HepG2 (cell line): ENCODE results near the gene C11orf24. TPM values are rescaled to one million over a fixed set of nuclear protein-coding genes. Genes with fewer than 3 reads are reported as not detected.

Experiments used
- GABPA ChIP-seq, 2 experiments: IDR thresholded peaks; 2 replicates each; pipeline ENCODE4 v1.6.1; 2011 to 2016; ENCODE audit warnings: low read depth in 2 of 2, low read length in 1 of 2, missing biosample characterization in 1 of 2, missing genetic modification characterization in 1 of 2
- MAFG ChIP-seq: sonication (generic); formaldehyde crosslinking; IDR thresholded peaks from 2 replicates; pipeline ENCODE4 v1.5.1; 2020; ENCODE audit warnings: mild to moderate bottlenecking, missing genetic modification reagents
- RFXANK ChIP-seq: IDR thresholded peaks from 2 replicates; pipeline ENCODE4 v1.6.1; 2016
- SOX5 ChIP-seq: IDR thresholded peaks from 2 replicates; pipeline ENCODE4 v1.6.1; 2016; ENCODE audit warnings: borderline replicate concordance
- SUZ12 ChIP-seq: fragments of 150-350 bp; IDR thresholded peaks from 2 replicates; pipeline ENCODE4 v1.6.1; 2014; ENCODE audit warnings: low read depth, low read length
- ZBTB4 ChIP-seq: sonication (generic); formaldehyde crosslinking; IDR thresholded peaks from 2 replicates; pipeline ENCODE4 v1.4.0; 2020; ENCODE audit warnings: missing genetic modification reagents, mild to moderate bottlenecking, borderline replicate concordance
- ZHX2 ChIP-seq, 2 experiments: sonication (generic) in 1 of 2; formaldehyde crosslinking in 1 of 2; IDR thresholded peaks; 2 replicates each; pipeline versions ENCODE4 v1.6.1 to v1.9.0; 2014 to 2022; ENCODE audit warnings: antibody characterized with exemption in 1 of 2, borderline replicate concordance in 1 of 2, inconsistent platforms in 1 of 2, low read depth in 1 of 2, missing genetic modification reagents in 1 of 2
- ZNF17 ChIP-seq: sonication (generic); formaldehyde crosslinking; IDR thresholded peaks from 2 replicates; pipeline ENCODE4 v1.5.0; 2020; ENCODE audit warnings: mild to moderate bottlenecking, missing genetic modification reagents
- ZNF407 ChIP-seq: sonication (generic); formaldehyde crosslinking; IDR thresholded peaks from one replicate; pipeline ENCODE4 v1.5.1; 2020; ENCODE audit warnings: mild to moderate bottlenecking, missing genetic modification reagents; ENCODE audit errors: not compliant biosample characterization
- ZNF557 ChIP-seq: sonication (generic); formaldehyde crosslinking; IDR thresholded peaks from 2 replicates; pipeline ENCODE4 v1.4.0; 2020; ENCODE audit warnings: missing genetic modification reagents
- polyA plus RNA-seq, 8 experiments: library from polyadenylated mRNA; depleted of rRNA in 3 of 8; stranded (reverse) in 7 of 8; unstranded in 1 of 8; fragments of >200 nt; fragmentation: Illumina TruSeq in 4 of 8; extraction: Trizol in 4 of 8; gene quantifications; 2 replicates each; pipeline versions ENCODE4 v1.2.1 to v1.2.3, GENCODE V29; 2011 to 2016; ENCODE audit warnings: low read depth in 4 of 8, missing spikeins in 1 of 8, mixed read lengths in 1 of 8; ENCODE audit not compliant: insufficient read depth in 1 of 8
- total RNA-seq, 5 experiments: library from RNA; depleted of rRNA; stranded (reverse); fragments of >200 nt; fragmentation: Illumina TruSeq; extraction: Trizol; gene quantifications; 2 replicates each; pipeline ENCODE4 v1.2.3, GENCODE V29; 2016; ENCODE audit warnings: low read depth in 1 of 5

Gene C11orf24
- total and polyA plus RNA-seq, 2 of the 13 experiments (the other 11 are each of a cell fraction or from before 2014, with no cell fraction given): 52.9 to 55.5 TPM

GRCh38 chr11:68216171-68216938 lies 55.4 kb downstream of the C11orf24 start (continued):
- TF ChIP-seq ZNF407 (CRISPR knock-in tag) (no peak), ZNF557 (CRISPR knock-in tag) (no peak), ZNF17 (CRISPR knock-in tag) (no peak), MAFG (CRISPR knock-in tag) (no peak), ZHX2 (IDR thresholded peaks at IDR 0.05; ENCODE audit: low read depth) (no peak), ZHX2 (CRISPR knock-in tag; IDR thresholded peaks at IDR 0.05; ENCODE audit: borderline replicate concordance) (no peak), SUZ12 (no peak), GABPA (IDR thresholded peaks at IDR 0.05; ENCODE audit: low read depth, low read length) (peak; percentile 55), GABPA (CRISPR knock-in tag; IDR thresholded peaks at IDR 0.05; ENCODE audit: low read depth) (peak; percentile 75), ZBTB4 (CRISPR knock-in tag) (no peak), SOX5 (CRISPR knock-in tag) (peak; percentile 54; the same call in 1 of the 2 replicates), RFXANK (0 out of 2 replicates have a peak, but pooled peaks have one; percentile 33)
